Liver (tissue), 9 donors: ENCODE measurements around the gene TMEM266. TPM values are rescaled to one million over a fixed set of nuclear protein-coding genes. Genes with fewer than 3 reads are reported as not detected.

Source experiments
- DNase-seq: peaks from one replicate; pipeline ENCODE4 v3.0.0-alpha.2; 2017; ENCODE audit warnings: low spot score
- H3K27ac ChIP-seq, 2 donors: one replicate each; pipeline ENCODE4 v1.7.0; 2013; ENCODE audit warnings: inconsistent platforms in 2 of 2, low read length in 2 of 2, control low read depth in 1 of 2, low read depth in 1 of 2, mild to moderate bottlenecking in 1 of 2
- H3K27me3 ChIP-seq, 4 donors: one replicate each; pipeline versions ENCODE4 v1.6.1 to v1.7.0; 2013; ENCODE audit warnings: low read length in 3 of 4, inconsistent platforms in 1 of 4, mild to moderate bottlenecking in 1 of 4, moderate library complexity in 1 of 4; ENCODE audit not compliant: control insufficient read depth in 4 of 4, insufficient read depth in 4 of 4
- H3K36me3 ChIP-seq, 4 donors: one replicate each; pipeline versions ENCODE4 v1.6.1 to v1.7.0; 2013; ENCODE audit warnings: low read length in 3 of 4, mild to moderate bottlenecking in 3 of 4, low read depth in 1 of 4, moderate library complexity in 1 of 4; ENCODE audit not compliant: control insufficient read depth in 4 of 4, insufficient read depth in 3 of 4
- H3K4me1 ChIP-seq, 4 donors: one replicate each; pipeline versions ENCODE4 v1.6.1 to v1.7.0; 2013; ENCODE audit warnings: low read length in 3 of 4, mild to moderate bottlenecking in 3 of 4, moderate library complexity in 1 of 4; ENCODE audit not compliant: control insufficient read depth in 4 of 4, insufficient read depth in 4 of 4
- H3K4me3 ChIP-seq, 3 donors: one replicate each; pipeline versions ENCODE4 v1.6.1 to v1.7.0; 2013; ENCODE audit warnings: low read length in 3 of 3, control low read depth in 1 of 3, low read depth in 1 of 3, mild to moderate bottlenecking in 1 of 3
- H3K9ac ChIP-seq, 2 donors: one replicate each; pipeline ENCODE4 v1.7.0; 2013; ENCODE audit warnings: low read length in 2 of 2, mild to moderate bottlenecking in 2 of 2, moderate library complexity in 2 of 2, control low read depth in 1 of 2, low read depth in 1 of 2
- H3K9me3 ChIP-seq, 4 donors: one replicate each; pipeline versions ENCODE4 v1.6.1 to v1.7.0; 2013; ENCODE audit warnings: low read length in 3 of 4; ENCODE audit not compliant: control insufficient read depth in 4 of 4
- ATF3 ChIP-seq: IDR thresholded peaks from 2 replicates; pipeline ENCODE4 v1.6.1; 2016; ENCODE audit warnings: antibody characterized with exemption
- CTCF ChIP-seq: fragments of 150-350 bp; IDR thresholded peaks from 2 replicates; pipeline ENCODE4 v1.5.1; 2017; ENCODE audit warnings: improper control_type of control experiment, low read depth, low read length; ENCODE audit not compliant: missing input control
- EGR1 ChIP-seq, 2 donors: IDR thresholded peaks; 2 replicates each; pipeline ENCODE4 v1.6.1; 2016 to 2018; ENCODE audit warnings: antibody characterized with exemption in 2 of 2, low read depth in 2 of 2
- FOXA1 ChIP-seq: IDR thresholded peaks from 2 replicates; pipeline ENCODE4 v1.6.1; 2016; ENCODE audit warnings: antibody characterized with exemption
- FOXA2 ChIP-seq: IDR thresholded peaks from 2 replicates; pipeline ENCODE4 v1.6.1; 2016; ENCODE audit warnings: antibody characterized with exemption
- GABPA ChIP-seq, 2 donors: IDR thresholded peaks in 1 of 2; conservative IDR thresholded peaks in 1 of 2; 2 replicates each; pipeline ENCODE4 v1.6.1; 2016; ENCODE audit warnings: antibody characterized with exemption in 2 of 2, mild to moderate bottlenecking in 1 of 2, moderate library complexity in 1 of 2
- HNF4A ChIP-seq, 2 donors: conservative IDR thresholded peaks; 2 replicates each; pipeline ENCODE4 v1.6.1; 2016; ENCODE audit warnings: antibody characterized with exemption in 2 of 2, mild to moderate bottlenecking in 2 of 2
- HNF4G ChIP-seq: IDR thresholded peaks from 2 replicates; pipeline ENCODE4 v1.6.1; 2016; ENCODE audit warnings: antibody characterized with exemption
- JUND ChIP-seq, 2 donors: IDR thresholded peaks; 2 replicates each; pipeline ENCODE4 v1.6.1; 2016; ENCODE audit warnings: antibody characterized with exemption in 2 of 2
- MAX ChIP-seq: IDR thresholded peaks from 2 replicates; pipeline ENCODE4 v1.6.1; 2016; ENCODE audit warnings: antibody characterized with exemption
- RAD21 ChIP-seq, 2 donors: IDR thresholded peaks; 2 replicates each; pipeline ENCODE4 v1.6.1; 2016; ENCODE audit warnings: antibody characterized with exemption in 2 of 2, mild to moderate bottlenecking in 2 of 2
- REST ChIP-seq: IDR thresholded peaks from 2 replicates; pipeline ENCODE4 v1.6.1; 2016; ENCODE audit warnings: antibody characterized with exemption, mild to moderate bottlenecking
- RXRA ChIP-seq, 2 donors: IDR thresholded peaks; 2 replicates each; pipeline ENCODE4 v1.6.1; 2017 to 2018; ENCODE audit warnings: antibody characterized with exemption in 2 of 2, mild to moderate bottlenecking in 1 of 2
- SP1 ChIP-seq: IDR thresholded peaks from 2 replicates; pipeline ENCODE4 v1.6.1; 2018; ENCODE audit warnings: antibody characterized with exemption, mild to moderate bottlenecking
- TAF1 ChIP-seq: conservative IDR thresholded peaks from 2 replicates; pipeline ENCODE4 v1.6.1; 2016; ENCODE audit warnings: antibody characterized with exemption, mild to moderate bottlenecking
- YY1 ChIP-seq: IDR thresholded peaks from 2 replicates; pipeline ENCODE4 v1.6.1; 2016; ENCODE audit warnings: antibody characterized with exemption, mild to moderate bottlenecking
- ZBTB33 ChIP-seq: IDR thresholded peaks from 2 replicates; pipeline ENCODE4 v1.6.1; 2016; ENCODE audit warnings: antibody characterized with exemption
- WGBS: extraction: QIAGEN DNeasy Blood & Tissue Kit; methylation state at CpG from one replicate; pipeline ENCODE4 v1.1.7; 2013; 5-methylcytosine and 5-hydroxymethylcytosine counted together
- polyA plus RNA-seq, 2 donors: library from polyadenylated mRNA; stranded (reverse) in 1 of 2; unstranded in 1 of 2; fragments of 200-250 nt in 1 of 2; fragments of >200 nt in 1 of 2; fragmentation: Nextera tagmentation in 1 of 2; extraction: Ambion mirVana in 1 of 2; gene quantifications; one replicate each; pipeline versions ENCODE4 v1.2.1 to v1.2.3, GENCODE V29; 2013 to 2015
- total RNA-seq, 2 donors: library from RNA; depleted of rRNA; stranded (reverse); fragments of >200 nt; gene quantifications; one replicate each; pipeline ENCODE4 v1.2.3, GENCODE V29; 2014
- donor health status: healthy.
- donor health status: healthy.
- donor health status: healthy.
- donor health status: healthy.
- donor health status: healthy.

TMEM266 gene
- total and polyA plus RNA-seq, 4 donors, result 0.25 to 1.3 TPM; not detected in 2

- Histone ChIP-seq H3K4me3 (no peak overlapping the region), H3K9me3 (no peaks in the 10 kb centered on the region), H3K9ac (no peak overlapping the region), H3K36me3 (no peaks in the 10 kb centered on the region), H3K27ac (no peak overlapping the region), H3K27me3 (peaks cover 0 to 4% (median under 1%) of the 10 kb centered on the region in 4 donors), H3K4me1 (no peaks in the 10 kb centered on the region)
- 61% methylated on average over 4 of the region's 4 CpGs for WGBS
- no peak for DNase-seq
- TF ChIP-seq HNF4G (no peak), FOXA1 (no peak), ZBTB33 (no peak), RAD21 (IDR thresholded peaks at IDR 0.05) (no peak), MAX (no peak)
Measured at GRCh38 chr15:76127880-76128279, 68.1 kb downstream of the TMEM266 start.

- no peaks in the 10 kb centered on the region for H3K27me3 ChIP-seq
- H3K4me3 ChIP-seq, result no peak overlapping the region
- no peaks in the 10 kb centered on the region for H3K9me3 ChIP-seq
- H3K36me3 ChIP-seq, result no peaks in the 10 kb centered on the region
- H3K27ac ChIP-seq, result no peak overlapping the region
- WGBS, result 97% methylated on average over 1 of the region's 1 CpG
- H3K4me1 ChIP-seq, result peaks cover 0 to 3% (median under 1%) of the 10 kb centered on the region in 4 donors
- H3K9ac ChIP-seq, result no peak overlapping the region
- no peak for TF ChIP-seq JUND (IDR thresholded peaks at IDR 0.05)
- no peak for TF ChIP-seq CTCF
- TF ChIP-seq HNF4A (conservative IDR thresholded peaks at IDR 0.05), result no peak
- no peak for TF ChIP-seq GABPA (IDR thresholded peaks at IDR 0.05 in 1 of 2, conservative IDR thresholded peaks at IDR 0.05 in 1 of 2)
- no peak for TF ChIP-seq REST
- no peak for TF ChIP-seq EGR1 (IDR thresholded peaks at IDR 0.05; ENCODE audit: low read depth in 2 of 2)
- TF ChIP-seq MAX, result no peak
- no peak for TF ChIP-seq FOXA1
- TF ChIP-seq ATF3, result no peak
- TF ChIP-seq RXRA (IDR thresholded peaks at IDR 0.05), result no peak
- TF ChIP-seq TAF1, result no peak
- TF ChIP-seq RAD21 (IDR thresholded peaks at IDR 0.05), result no peak
- TF ChIP-seq SP1, result no peak
- TF ChIP-seq HNF4G, result no peak
- TF ChIP-seq FOXA2, result no peak
- TF ChIP-seq ZBTB33, result no peak
- TF ChIP-seq YY1, result no peak
- DNase-seq, result no peak
Measured at GRCh38 chr15:76134537-76134936, 74.8 kb downstream of the TMEM266 start.
